ENCODE measurements around the gene SHMT2.

GRCh38 chr12:57224973-57225679, 4.4 kb upstream of the SHMT2 start:
- peak; percentile 18 to 53 (median 47) for TF ChIP-seq CTCF (IDR thresholded peaks at IDR 0.05 in 4 of 5, conservative IDR thresholded peaks at IDR 0.05 in 1 of 5)
- no peak for TF ChIP-seq POLR2A (IDR thresholded peaks at IDR 0.05)

All from gastrocnemius medialis (tissue), 4 donors.